GM15510 (cell line): ENCODE measurements around the gene ADCK1.

Source experiments
- POLR2A ChIP-seq: IDR thresholded peaks from 3 replicates; pipeline ENCODE4 v1.6.1; 2011; ENCODE audit warnings: borderline replicate concordance; ENCODE audit not compliant: insufficient read length; ENCODE audit errors: extremely low read depth

ADCK1 gene

GRCh38 chr14:77979666-77980351 lies 179.9 kb downstream of the ADCK1 start:
- no peak for TF ChIP-seq POLR2A

GRCh38 chr14:77980475-77981321 lies 180.8 kb downstream of the ADCK1 start:
- no peak for TF ChIP-seq POLR2A
